SK-N-SH (cell line): ENCODE data around the gene NLGN1. TPM values are rescaled to one million over a fixed set of nuclear protein-coding genes. Genes with fewer than 3 reads are reported as not detected.

ENCODE experiments used
- CTCF ChIA-PET: fragments of 300-600, 350-600 bp; formaldehyde crosslinking; extraction: SDS; loops from one replicate; lab custom pipeline; 2021; lab: Yijun Ruan, JAX
- POLR2A ChIA-PET: fragments of 350-600 bp; sonication (Branson Sonifier 250); formaldehyde crosslinking; extraction: SDS; loops from one replicate; lab custom pipeline; 2020; ENCODE audit warnings: antibody characterized with exemption, inconsistent platforms; lab: Yijun Ruan, JAX
- DNase-seq: peaks from one replicate; pipeline ENCODE4 v3.0.0; 2012
- H2AFZ ChIP-seq: fragments of 200-600 bp; sonication (generic); 2 replicates; pipeline ENCODE4 v1.8.1; 2016; ENCODE audit warnings: antibody characterized with exemption, mild to moderate bottlenecking, low read depth
- H3F3A ChIP-seq: fragments of 200-600 bp; sonication (generic); replicated peaks from 2 replicates; pipeline ENCODE3; 2016; ENCODE audit warnings: antibody characterized with exemption, mild to moderate bottlenecking; ENCODE audit not compliant: insufficient read depth
- H3K27ac ChIP-seq, 2 experiments: fragments of 200-500 bp in 1 of 2; fragments of 200-600 bp in 1 of 2; sonication (Bioruptor generic) in 1 of 2; sonication (generic), shearing (Covaris generic) in 1 of 2; 2 replicates each; pipeline versions ENCODE4 v1.5.1 to v1.6.1; 2014 to 2016; ENCODE audit warnings: low read depth in 2 of 2, inconsistent platforms in 1 of 2, low read length in 1 of 2, mild to moderate bottlenecking in 1 of 2, mixed read lengths in 1 of 2
- H3K27me3 ChIP-seq: fragments of 200-600 bp; sonication (generic), shearing (Covaris generic); 2 replicates; pipeline ENCODE4 v1.6.1; 2016; ENCODE audit warnings: mixed run types; ENCODE audit not compliant: insufficient read depth
- H3K36me3 ChIP-seq, 2 experiments: fragments of 200-500 bp in 1 of 2; fragments of 200-600 bp in 1 of 2; sonication (Bioruptor generic) in 1 of 2; sonication (generic) in 1 of 2; replicated peaks in 1 of 2; 2 replicates each; pipeline versions ENCODE3 to v1.5.1; 2014 to 2016; ENCODE audit warnings: low read length in 1 of 2, mild to moderate bottlenecking in 1 of 2; ENCODE audit not compliant: insufficient read depth in 2 of 2, control insufficient read depth in 1 of 2
- H3K4me1 ChIP-seq, 2 experiments: fragments of 200-500 bp in 1 of 2; fragments of 200-600 bp in 1 of 2; sonication (Bioruptor generic) in 1 of 2; sonication (generic), shearing (Covaris generic) in 1 of 2; 2 replicates each; pipeline versions ENCODE4 v1.5.1 to v1.6.1; 2014 to 2016; ENCODE audit warnings: low read depth in 1 of 2, low read length in 1 of 2, mixed run types in 1 of 2; ENCODE audit not compliant: insufficient read depth in 2 of 2, control insufficient read depth in 1 of 2
- H3K4me2 ChIP-seq: fragments of 200-600 bp; sonication (generic), shearing (Covaris generic); 2 replicates; pipeline ENCODE4 v1.6.1; 2017; ENCODE audit warnings: mixed run types
- H3K4me3 ChIP-seq, 2 experiments: fragments of 200-500 bp in 1 of 2; fragments of 200-600 bp in 1 of 2; sonication (Bioruptor generic) in 1 of 2; sonication (generic), shearing (Covaris generic) in 1 of 2; 2 replicates each; pipeline versions ENCODE4 v1.5.1 to v1.8.1; 2014 to 2016; ENCODE audit warnings: low read depth in 2 of 2, inconsistent platforms in 1 of 2, low read length in 1 of 2, mild to moderate bottlenecking in 1 of 2, mixed read lengths in 1 of 2, moderate library complexity in 1 of 2
- H3K79me2 ChIP-seq: fragments of 200-600 bp; sonication (generic); 2 replicates; pipeline ENCODE4 v1.8.1; 2017; ENCODE audit warnings: mild to moderate bottlenecking; ENCODE audit not compliant: insufficient read depth
- H3K9ac ChIP-seq: fragments of 200-600 bp; sonication (generic); 2 replicates; pipeline ENCODE4 v1.6.1; 2017; ENCODE audit warnings: mixed run types
- H3K9me2 ChIP-seq: fragments of 200-600 bp; sonication (generic); 2 replicates; pipeline ENCODE4 v1.6.1; 2017; ENCODE audit warnings: mixed run types
- H3K9me3 ChIP-seq: fragments of 200-600 bp; sonication (generic); 2 replicates; pipeline ENCODE4 v1.6.1; 2017; ENCODE audit warnings: mixed run types, mild to moderate bottlenecking, moderate library complexity
- H4K20me1 ChIP-seq: fragments of 200-600 bp; sonication (generic); 2 replicates; pipeline ENCODE4 v1.6.1; 2017; ENCODE audit warnings: mild to moderate bottlenecking, mixed run types; ENCODE audit not compliant: insufficient read depth
- CHD2 ChIP-seq: fragments of 150-350 bp; IDR thresholded peaks from 2 replicates; pipeline ENCODE4 v1.6.1; 2018; ENCODE audit warnings: low read length; ENCODE audit not compliant: partially characterized antibody
- ELF1 ChIP-seq: IDR thresholded peaks from 2 replicates; pipeline ENCODE4 v1.4.0; 2012
- EZH2phosphoT487 ChIP-seq: fragments of 200-600 bp; sonication (generic); IDR thresholded peaks from 2 replicates; pipeline ENCODE4 v1.6.1; 2017; ENCODE audit warnings: low read depth, mixed run types, mild to moderate bottlenecking, antibody characterized with exemption, moderate library complexity, borderline replicate concordance
- FOXM1 ChIP-seq: IDR thresholded peaks from 2 replicates; pipeline ENCODE4 v1.4.0; 2012; ENCODE audit warnings: low read depth, mild to moderate bottlenecking
- IRF3 ChIP-seq: fragments of 150-350 bp; IDR thresholded peaks from 2 replicates; pipeline ENCODE4 v1.6.1; 2016; ENCODE audit warnings: mild to moderate bottlenecking, low read depth, low read length
- MEF2A ChIP-seq: IDR thresholded peaks from 2 replicates; pipeline ENCODE4 v1.4.0; 2012; ENCODE audit warnings: low read depth, borderline replicate concordance
- NFIC ChIP-seq: IDR thresholded peaks from 2 replicates; pipeline ENCODE4 v1.4.0; 2012; ENCODE audit warnings: borderline replicate concordance
- NRF1 ChIP-seq: IDR thresholded peaks from 2 replicates; pipeline ENCODE4 v1.6.1; 2012; ENCODE audit warnings: low read depth, mild to moderate bottlenecking, low read length
- REST ChIP-seq: IDR thresholded peaks from 2 replicates; pipeline ENCODE4 v1.6.1; 2012; ENCODE audit warnings: mild to moderate bottlenecking, low read depth, low read length, moderate library complexity
- RXRA ChIP-seq: IDR thresholded peaks from 2 replicates; pipeline ENCODE4 v1.4.0; 2012; ENCODE audit warnings: low read depth, mild to moderate bottlenecking, borderline replicate concordance
- TEAD4 ChIP-seq: IDR thresholded peaks from 2 replicates; pipeline ENCODE4 v1.4.0; 2012; ENCODE audit warnings: mild to moderate bottlenecking, borderline replicate concordance; ENCODE audit not compliant: insufficient read depth
- YY1 ChIP-seq: IDR thresholded peaks from 2 replicates; pipeline ENCODE4 v1.4.0; 2012; ENCODE audit warnings: low read depth, mild to moderate bottlenecking
- ZBTB33 ChIP-seq: IDR thresholded peaks from 2 replicates; pipeline ENCODE4 v1.4.0; 2012; ENCODE audit warnings: low read depth, borderline replicate concordance
- WGBS: methylation state at CpG from one replicate; pipeline ENCODE4 v1.1.6; 2017; ENCODE audit warnings: low lambda C conversion rate; 5-methylcytosine and 5-hydroxymethylcytosine counted together
- polyA plus RNA-seq, 3 experiments: library from polyadenylated mRNA; depleted of rRNA; stranded (reverse); fragments of >200 nt; gene quantifications; 2 replicates each; pipeline ENCODE4 v1.2.3, GENCODE V29; 2012

NLGN1 gene
- polyA plus RNA-seq, 1 of the 3 experiments (the other 2 are of a cell fraction): 1.5 TPM

DNA sequence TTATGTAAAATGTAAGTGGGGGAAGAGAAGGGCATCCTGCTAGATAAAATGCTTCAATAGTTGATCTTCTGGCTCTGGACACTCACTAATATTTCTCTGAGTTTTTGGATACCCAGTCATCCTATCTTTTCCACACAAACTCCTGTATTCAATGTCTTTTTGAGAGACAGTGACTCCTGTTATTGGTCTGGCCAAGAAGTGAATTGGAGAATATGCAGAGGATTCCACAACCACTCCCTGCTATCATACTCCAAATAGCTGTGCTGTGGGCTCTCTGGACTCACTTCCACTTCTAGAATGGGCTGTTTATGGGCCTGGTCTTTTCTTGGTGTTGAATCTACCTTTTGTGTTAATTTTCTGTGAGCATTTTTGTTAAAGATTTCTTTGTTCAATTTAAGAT is 376.8 kb downstream of the NLGN1 start:
- H3K9me3 ChIP-seq: no peaks in the 10 kb centered on the region
- H3K4me3 ChIP-seq: no peak overlapping the region
- no peak overlapping the region for H3K27ac ChIP-seq
- H3K4me1 ChIP-seq: 0 out of 4 replicates have a peak, but pooled peaks cover 0 to 4% of the 10 kb centered on the region in 2 experiments
- H2AFZ ChIP-seq: no peak overlapping the region
- no peaks in the 10 kb centered on the region for H3K36me3 ChIP-seq
- H3F3A ChIP-seq: peaks cover 8% of the 10 kb centered on the region
- H3K9ac ChIP-seq: no peak overlapping the region
- DNase-seq: no peak
- H3K4me2 ChIP-seq: no peak overlapping the region
- no peaks in the 10 kb centered on the region for H3K27me3 ChIP-seq
- H3K79me2 ChIP-seq: no peaks in the 10 kb centered on the region
- TF ChIP-seq YY1 (no peak), IRF3 (no peak), CHD2 (no peak), NFIC (no peak), TEAD4 (no peak), NRF1 (no peak), ELF1 (no peak), ZBTB33 (no peak), EZH2phosphoT487 (no peak), REST (no peak), RXRA (no peak)
- no peaks in the 10 kb centered on the region for H3K9me2 ChIP-seq
- ChIA-PET CTCF (interaction anchor here (1.0 kb wide), 1 partner anchor 8 kb away, joined by 3 read pairs; no protein-coding TSS in a partner anchor), POLR2A (no interaction called here)
- no peaks in the 10 kb centered on the region for H4K20me1 ChIP-seq

DNA sequence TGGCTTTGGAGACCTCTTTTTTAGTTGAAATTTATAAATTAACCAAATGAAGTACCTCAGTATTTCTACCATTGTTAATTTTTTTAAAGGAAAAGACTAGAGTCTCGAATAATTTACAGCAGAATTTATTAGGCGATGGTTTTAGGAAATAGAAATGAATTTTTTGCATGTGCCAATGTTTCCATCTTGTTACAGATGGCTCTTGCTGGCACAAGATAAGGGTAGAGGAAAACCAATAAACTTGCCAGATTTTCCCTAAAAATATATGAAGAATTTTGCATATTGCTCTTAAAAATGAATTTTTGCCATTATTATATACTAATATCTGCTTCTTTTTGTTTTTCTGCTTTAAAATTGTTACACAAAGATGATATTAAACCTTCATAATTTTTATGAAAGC is 380.7 kb downstream of the NLGN1 start:
- DNase-seq: no peak
- H3K9me3 ChIP-seq: no peaks in the 10 kb centered on the region
- no peak overlapping the region for H3K4me3 ChIP-seq
- H3F3A ChIP-seq: no peaks in the 10 kb centered on the region
- ChIA-PET CTCF (no interaction called here), POLR2A (no interaction called here)
- no peaks in the 10 kb centered on the region for H3K9me2 ChIP-seq
- H4K20me1 ChIP-seq: no peaks in the 10 kb centered on the region
- H2AFZ ChIP-seq: no peak overlapping the region
- WGBS: 77% methylated on average over 2 of the region's 2 CpGs
- no peaks in the 10 kb centered on the region for H3K4me1 ChIP-seq
- H3K79me2 ChIP-seq: no peaks in the 10 kb centered on the region
- no peak overlapping the region for H3K4me2 ChIP-seq
- no peaks in the 10 kb centered on the region for H3K36me3 ChIP-seq
- no peaks in the 10 kb centered on the region for H3K27me3 ChIP-seq
- TF ChIP-seq NFIC: no peak
- TF ChIP-seq FOXM1: no peak
- no peak for TF ChIP-seq RXRA
- no peak for TF ChIP-seq MEF2A
- H3K9ac ChIP-seq: no peak overlapping the region
- no peak overlapping the region for H3K27ac ChIP-seq
